Natural killer cell treated with Interleukin-12 subunit alpha and Interleukin-12 subunit beta and Interleukin-15 and Interleukin-18, amount 100 ng/mL, for 72 hours (primary cell): ENCODE data around the gene BDP1. TPM values are rescaled to one million over a fixed set of nuclear protein-coding genes. Genes with fewer than 3 reads are reported as not detected.
"Not testable (repeated sequence)": the region's sequence is repeated elsewhere in the genome, so short reads cannot be mapped to it uniquely, and the experiment has no call there.

Experiments
- ATAC-seq, 2 donors: fragments of 150-1000 bp; cut with Tn5 transposase in 1 of 2; sonication (Bioruptor Pico), chemical (Tn5 transposase) in 1 of 2; 2 replicates each; pipeline ENCODE4 v1.10.0; 2021
- DNase-seq: peaks from one replicate; pipeline ENCODE4 v3.0.0; 2022; ENCODE audit warnings: low spot score
- H3K27ac Mint-ChIP-seq, 2 donors: 1 replicate in 1 of 2; 2 replicates in 1 of 2; pipeline ENCODE4 v1.8.0; 2022; ENCODE audit warnings: mixed read lengths in 2 of 2, mild to moderate bottlenecking in 1 of 2, moderate library complexity in 1 of 2
- H3K27me3 Mint-ChIP-seq, 2 donors: 1 replicate in 1 of 2; 2 replicates in 1 of 2; pipeline ENCODE4 v1.8.0; 2022; ENCODE audit warnings: mixed read lengths in 2 of 2
- H3K36me3 Mint-ChIP-seq: one replicate; pipeline ENCODE4 v1.8.0; 2022; ENCODE audit warnings: mixed read lengths
- H3K4me1 Mint-ChIP-seq, 2 donors: 1 replicate in 1 of 2; 2 replicates in 1 of 2; pipeline ENCODE4 v1.8.0; 2022; ENCODE audit warnings: low read depth in 2 of 2, mixed read lengths in 2 of 2, mild to moderate bottlenecking in 1 of 2
- H3K4me3 Mint-ChIP-seq: one replicate; pipeline ENCODE4 v1.8.0; 2022; ENCODE audit warnings: mixed read lengths
- H3K9me3 Mint-ChIP-seq: 2 replicates; pipeline ENCODE4 v1.8.0; 2022; ENCODE audit warnings: mixed read lengths
- total RNA-seq, 2 donors: library from RNA; stranded (reverse); gene quantifications; one replicate each; pipeline ENCODE4 v1.2.3, GENCODE V29; 2022

The BDP1 gene, protein sequence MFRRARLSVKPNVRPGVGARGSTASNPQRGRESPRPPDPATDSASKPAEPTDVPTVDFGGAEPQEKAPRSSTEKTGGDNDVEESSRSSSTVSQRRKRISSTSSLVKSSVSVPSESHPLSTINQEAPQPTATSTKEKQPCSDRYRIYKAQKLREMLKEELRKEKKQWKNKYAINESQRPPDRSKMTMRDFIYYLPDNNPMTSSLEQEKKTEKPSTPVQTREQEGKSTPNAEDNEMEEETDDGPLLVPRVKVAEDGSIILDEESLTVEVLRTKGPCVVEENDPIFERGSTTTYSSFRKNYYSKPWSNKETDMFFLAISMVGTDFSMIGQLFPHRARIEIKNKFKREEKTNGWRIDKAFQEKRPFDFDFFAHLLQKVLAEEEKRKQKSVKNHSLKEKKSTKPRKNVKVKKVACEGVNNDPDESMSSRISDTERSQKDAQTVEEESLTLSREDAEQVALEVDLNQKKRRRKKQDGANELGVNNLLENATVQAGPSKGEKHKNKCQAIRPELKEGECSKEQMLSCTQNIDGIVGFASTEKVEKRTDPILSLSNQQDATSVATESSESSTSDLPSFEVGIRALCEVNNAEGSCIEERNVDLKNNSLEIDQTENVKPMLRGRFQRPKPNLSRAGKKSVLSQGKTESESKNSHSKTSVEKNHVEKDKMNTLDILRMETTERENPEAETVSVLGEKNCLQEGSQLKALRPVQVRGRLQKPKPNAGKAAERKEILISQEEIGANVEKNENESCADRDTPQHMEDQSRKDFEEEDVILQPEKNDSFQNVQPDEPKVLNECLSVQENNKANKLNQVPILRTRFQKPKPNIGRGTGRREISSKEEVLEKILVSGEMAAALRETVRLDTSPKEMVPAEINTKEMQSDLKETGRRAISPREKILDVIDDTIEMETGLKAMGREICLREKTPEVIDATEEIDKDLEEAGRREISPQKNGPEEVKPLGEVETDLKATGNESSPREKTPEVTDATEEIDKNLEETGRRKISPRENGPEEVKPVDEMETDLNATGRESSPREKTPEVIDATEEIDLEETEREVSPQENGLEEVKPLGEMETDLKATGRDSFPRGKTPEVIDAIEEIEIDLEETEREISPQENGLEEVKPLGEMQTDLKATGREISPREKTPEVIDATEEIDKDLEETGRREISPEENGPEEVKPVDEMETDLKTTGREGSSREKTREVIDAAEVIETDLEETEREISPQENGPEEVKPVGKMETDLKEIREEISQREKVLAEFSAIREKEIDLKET (N-terminal part only)
- total RNA-seq, result 10 to 100 TPM; 32.1 to 52.4 TPM

DNA sequence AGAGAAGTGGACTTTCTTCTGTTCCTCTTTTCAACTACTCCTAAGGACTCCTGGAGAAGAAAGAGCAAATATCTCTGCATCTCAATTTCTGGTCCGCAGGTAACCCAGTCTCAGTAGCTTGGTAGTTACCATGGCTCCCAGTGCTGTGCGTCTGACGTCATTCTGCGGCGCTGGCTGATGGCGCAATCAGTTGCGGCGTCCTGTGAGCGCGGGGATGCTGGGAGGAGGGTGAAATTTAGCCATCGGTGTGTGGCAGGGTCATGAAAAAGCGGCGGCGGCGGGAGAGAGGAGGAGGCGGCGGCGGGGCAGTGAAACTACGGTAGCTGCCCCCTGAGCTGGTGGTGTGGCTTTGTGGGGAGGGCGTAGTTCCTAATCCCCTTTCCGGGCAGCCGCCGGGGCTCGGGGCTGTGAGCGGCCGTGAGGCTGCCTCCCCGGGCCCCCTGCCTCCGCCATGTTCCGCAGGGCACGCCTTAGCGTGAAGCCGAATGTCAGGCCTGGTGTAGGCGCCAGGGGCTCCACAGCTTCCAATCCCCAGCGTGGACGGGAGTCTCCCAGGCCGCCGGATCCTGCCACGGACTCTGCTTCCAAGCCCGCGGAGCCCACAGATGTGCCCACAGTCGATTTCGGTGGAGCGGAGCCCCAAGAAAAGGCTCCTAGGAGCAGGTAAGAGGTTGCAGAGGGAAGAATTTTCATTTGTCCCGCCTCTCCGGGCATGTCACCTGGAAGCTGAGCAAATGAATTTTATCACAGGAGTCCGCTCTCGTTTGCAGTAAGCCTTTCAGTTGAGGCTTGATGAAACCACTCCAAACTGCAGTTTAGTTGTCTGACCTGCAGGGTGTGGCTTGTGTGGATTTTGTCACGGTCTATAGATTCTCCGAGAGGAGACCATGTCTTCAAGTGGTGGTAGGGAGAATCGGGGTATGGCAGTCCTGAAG, at the start of gene BDP1:
Gene BDP1, plus strand, starts transcription at position 225 of the 935 bp plus-strand sequence. Its CDS starts 227 bp downstream, at position 452.
- peaks cover 19% of the 10 kb centered on the region in 2 donors for H3K4me1 Mint-ChIP-seq
- peak within 1 kb of the TSS; percentile 99 for H3K4me3 Mint-ChIP-seq
- ATAC-seq (peak; percentile 95 to 96), DNase-seq (peak; percentile 95)
- H3K36me3 Mint-ChIP-seq, result peaks cover 10% of the 10 kb centered on the region
- peaks cover 6 to 9% of the 10 kb centered on the region in 2 donors for H3K27me3 Mint-ChIP-seq
- H3K9me3 Mint-ChIP-seq, result no peaks in the 10 kb centered on the region
- H3K27ac Mint-ChIP-seq, result peak within 1 kb of the TSS; percentile 94 to 97

GRCh38 chr5:71410088-71410487, 45.4 kb upstream of the BDP1 start:
- not testable (repeated sequence) for H3K9me3 Mint-ChIP-seq, H3K27ac Mint-ChIP-seq, H3K4me3 Mint-ChIP-seq

DNA sequence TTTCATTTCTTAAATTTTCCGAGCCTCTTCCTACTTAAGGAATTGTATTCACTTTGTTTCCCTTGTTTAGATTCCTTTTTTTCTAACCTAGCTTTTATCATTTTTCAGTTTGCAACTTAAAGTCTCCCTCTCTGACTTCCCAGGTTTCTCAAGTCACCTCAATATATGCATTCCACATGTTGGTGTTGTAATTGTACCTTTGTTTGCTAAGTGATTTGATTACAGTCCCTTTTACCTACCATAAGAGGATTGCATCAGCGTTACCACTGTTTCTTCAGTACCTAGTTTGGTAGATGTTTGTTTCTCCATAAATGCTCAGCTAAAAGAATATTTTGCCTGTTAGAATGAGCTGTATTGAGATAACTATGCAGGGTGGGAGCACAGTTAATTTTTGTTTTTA, 39.8 kb upstream of the BDP1 start:
- not testable (repeated sequence) for ATAC-seq, H3K4me3 Mint-ChIP-seq
- H3K27me3 Mint-ChIP-seq, result peaks cover 37 to 41% of the 10 kb centered on the region in 2 donors

More at GRCh38 chr5:71410088-71410487, 45.4 kb upstream of the BDP1 start:
- not testable (repeated sequence) for DNase-seq, H3K36me3 Mint-ChIP-seq, H3K4me1 Mint-ChIP-seq, ATAC-seq
- H3K27me3 Mint-ChIP-seq, result peaks cover 23 to 37% of the 10 kb centered on the region in 2 donors

GRCh38 chr5:71418026-71418425, 37.4 kb upstream of the BDP1 start:
- H3K9me3 Mint-ChIP-seq, H3K36me3 Mint-ChIP-seq, H3K27ac Mint-ChIP-seq, ATAC-seq, DNase-seq, H3K4me3 Mint-ChIP-seq, H3K4me1 Mint-ChIP-seq: not testable (repeated sequence)
- H3K27me3 Mint-ChIP-seq, result peaks cover 34 to 40% of the 10 kb centered on the region in 2 donors

More for the DNA sequence above, 39.8 kb upstream of the BDP1 start:
- DNase-seq, H3K27ac Mint-ChIP-seq, H3K36me3 Mint-ChIP-seq, H3K4me1 Mint-ChIP-seq, H3K9me3 Mint-ChIP-seq: not testable (repeated sequence)

DNA sequence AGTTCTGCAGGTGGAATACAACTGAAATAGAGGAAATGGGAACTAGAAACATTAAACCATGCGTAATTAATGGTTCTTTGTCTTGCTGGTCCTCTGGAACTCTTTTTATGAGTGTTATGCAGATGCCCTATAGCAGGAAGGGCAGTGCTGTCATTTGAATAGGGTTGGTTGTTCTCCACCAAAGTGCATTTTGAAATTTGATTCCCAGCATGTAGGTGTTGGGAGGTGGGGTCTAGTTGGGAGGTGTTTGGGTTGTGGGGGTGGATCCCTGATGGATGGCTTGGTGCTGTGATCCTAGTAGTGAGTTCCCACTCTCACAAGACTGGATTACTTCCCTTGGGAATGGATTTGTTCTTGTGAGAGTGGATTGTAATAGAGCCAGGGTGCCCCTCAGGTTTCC, 34.2 kb upstream of the BDP1 start:
- H3K27ac Mint-ChIP-seq, DNase-seq, H3K36me3 Mint-ChIP-seq, H3K4me3 Mint-ChIP-seq, H3K9me3 Mint-ChIP-seq, ATAC-seq, H3K4me1 Mint-ChIP-seq: not testable (repeated sequence)
- H3K27me3 Mint-ChIP-seq, result peaks cover 23 to 43% of the 10 kb centered on the region in 2 donors

- not testable (repeated sequence) for H3K27ac Mint-ChIP-seq, DNase-seq, H3K9me3 Mint-ChIP-seq, H3K4me3 Mint-ChIP-seq, H3K4me1 Mint-ChIP-seq, H3K36me3 Mint-ChIP-seq, ATAC-seq
- peaks cover 6 to 36% of the 10 kb centered on the region in 2 donors for H3K27me3 Mint-ChIP-seq
These were observed 31.6 kb upstream of the BDP1 start for GRCh38 chr5:71423896-71424295.

- ATAC-seq, DNase-seq, H3K4me1 Mint-ChIP-seq, H3K36me3 Mint-ChIP-seq, H3K9me3 Mint-ChIP-seq, H3K4me3 Mint-ChIP-seq, H3K27ac Mint-ChIP-seq: not testable (repeated sequence)
- H3K27me3 Mint-ChIP-seq, result peaks cover 6 to 36% of the 10 kb centered on the region in 2 donors
These were observed 28.6 kb upstream of the BDP1 start for GRCh38 chr5:71426686-71427474.

GRCh38 chr5:71432410-71432809, 23.0 kb upstream of the BDP1 start:
- not testable (repeated sequence) for ATAC-seq, DNase-seq, H3K36me3 Mint-ChIP-seq, H3K9me3 Mint-ChIP-seq, H3K4me1 Mint-ChIP-seq, H3K4me3 Mint-ChIP-seq, H3K27ac Mint-ChIP-seq
- H3K27me3 Mint-ChIP-seq, result peaks cover 5 to 27% of the 10 kb centered on the region in 2 donors

DNA sequence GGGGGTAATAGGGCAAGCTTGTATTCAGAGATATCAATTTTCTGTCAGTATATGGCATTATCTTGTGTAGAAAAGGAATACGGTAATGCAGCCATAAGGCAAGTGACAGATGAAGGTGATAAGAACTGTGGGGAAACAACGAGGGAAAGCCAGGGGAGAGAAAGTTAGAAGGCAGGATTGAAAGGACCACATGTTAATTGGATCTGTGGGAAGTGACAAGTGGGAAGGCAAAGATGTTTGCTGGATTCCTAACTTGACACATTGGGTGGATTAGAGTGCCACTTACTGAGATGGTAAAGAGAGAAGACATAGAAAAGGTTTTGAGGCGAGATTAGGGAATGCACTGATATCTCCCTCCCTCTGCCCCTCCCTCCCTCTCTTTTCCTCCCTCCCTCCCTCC, 20.6 kb upstream of the BDP1 start:
- not testable (repeated sequence) for H3K36me3 Mint-ChIP-seq, ATAC-seq, H3K27ac Mint-ChIP-seq, H3K4me3 Mint-ChIP-seq, H3K4me1 Mint-ChIP-seq, DNase-seq, H3K9me3 Mint-ChIP-seq
- peaks cover 5 to 29% of the 10 kb centered on the region in 2 donors for H3K27me3 Mint-ChIP-seq

GRCh38 chr5:71441564-71441963, 13.9 kb upstream of the BDP1 start:
- ATAC-seq, H3K36me3 Mint-ChIP-seq, H3K4me1 Mint-ChIP-seq, H3K27ac Mint-ChIP-seq, DNase-seq, H3K9me3 Mint-ChIP-seq, H3K4me3 Mint-ChIP-seq: not testable (repeated sequence)
- peaks cover 11 to 25% of the 10 kb centered on the region in 2 donors for H3K27me3 Mint-ChIP-seq

DNA sequence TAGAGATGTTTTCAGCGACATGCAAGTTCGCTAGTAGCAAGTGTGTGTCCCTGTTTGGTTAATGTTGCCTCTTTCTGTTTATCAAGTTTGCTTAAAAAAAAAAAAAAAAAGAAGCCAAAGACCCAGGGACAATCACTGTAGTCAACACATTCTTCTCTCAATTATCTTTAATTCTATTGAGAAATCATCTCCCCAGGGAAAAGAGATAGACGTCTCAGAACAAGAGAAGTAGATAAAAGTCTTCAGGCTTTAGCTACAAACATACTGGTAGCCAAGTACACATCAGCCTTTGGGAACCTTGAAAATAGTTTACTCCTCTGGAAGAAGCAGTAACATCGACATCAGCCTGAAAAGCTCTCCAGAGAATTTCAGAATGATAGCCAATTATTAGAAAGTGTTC, 11.6 kb upstream of the BDP1 start:
- H3K4me3 Mint-ChIP-seq, ATAC-seq, H3K4me1 Mint-ChIP-seq, H3K9me3 Mint-ChIP-seq, H3K27ac Mint-ChIP-seq, H3K36me3 Mint-ChIP-seq, DNase-seq: not testable (repeated sequence)
- H3K27me3 Mint-ChIP-seq, result peaks cover 18 to 30% of the 10 kb centered on the region in 2 donors

GRCh38 chr5:71445015-71445414, 10.4 kb upstream of the BDP1 start:
- peaks cover 18 to 31% of the 10 kb centered on the region in 2 donors for H3K27me3 Mint-ChIP-seq
- not testable (repeated sequence) for H3K9me3 Mint-ChIP-seq, ATAC-seq, H3K27ac Mint-ChIP-seq, H3K4me3 Mint-ChIP-seq, H3K36me3 Mint-ChIP-seq, H3K4me1 Mint-ChIP-seq, DNase-seq
